ENCODE measurements around the gene SLC14A1. TPM values are rescaled to one million over a fixed set of nuclear protein-coding genes. Genes with fewer than 3 reads are reported as not detected.

The SLC14A1 gene
- total RNA-seq = 10 to 100 TPM in 1 of 4 donors, under 1 TPM in 1, not detected in 2; 0.95 to 26.0 TPM

DNA sequence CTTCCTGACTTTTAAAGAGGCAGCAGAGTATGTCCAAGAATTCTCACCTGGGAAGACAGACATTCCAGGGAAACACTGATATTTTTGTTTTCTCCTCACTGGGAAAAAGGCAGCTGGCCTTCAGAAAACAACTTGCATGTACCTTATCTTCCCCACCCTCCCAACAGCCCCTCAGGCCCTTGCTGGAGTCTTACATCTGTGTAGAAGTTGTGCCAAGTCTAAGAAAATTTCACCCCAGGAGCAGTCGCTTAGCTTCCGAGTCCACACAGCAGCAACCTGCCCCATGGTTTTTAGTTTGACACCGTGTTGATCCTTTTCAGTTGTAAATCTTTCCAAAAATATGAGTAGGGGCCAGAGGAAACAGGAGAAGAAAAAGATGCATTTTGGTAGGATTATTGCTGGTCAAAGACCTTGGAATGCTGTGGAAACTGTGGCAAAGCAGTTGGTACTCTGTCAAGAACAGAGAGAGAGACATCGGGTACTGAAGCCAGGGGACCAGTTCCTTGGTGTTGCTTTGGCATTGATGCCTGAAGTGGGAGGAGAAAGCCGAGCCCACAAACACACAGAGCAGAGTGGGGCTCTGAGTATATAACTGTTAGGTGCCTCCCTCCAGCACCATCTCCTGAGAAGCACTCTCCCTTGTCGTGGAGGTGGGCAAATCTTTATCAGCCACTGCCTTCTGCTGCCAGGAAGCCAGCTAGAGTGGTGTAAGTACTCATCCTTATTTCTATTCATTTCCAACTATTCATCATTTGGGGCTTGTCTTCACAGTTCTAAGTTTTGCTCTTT is at the start of gene SLC14A1:
Gene SLC14A1 (plus strand): TSS at position 615 of the 789 bp plus-strand sequence. CDS start 6,140 bp downstream, outside the sequence.
- Histone ChIP-seq H3K36me3 (no peaks in the 10 kb centered on the region), H3K27ac (no peak within 1 kb of the TSS), H3K9me3 (no peaks in the 10 kb centered on the region), H3K27me3 (no peaks in the 10 kb centered on the region), H3K4me1 (no peaks in the 10 kb centered on the region), H3K4me3 (no peak within 1 kb of the TSS)
- no peak for TF ChIP-seq POLR2A (IDR thresholded peaks at IDR 0.05)
- TF ChIP-seq, protein P1, sequence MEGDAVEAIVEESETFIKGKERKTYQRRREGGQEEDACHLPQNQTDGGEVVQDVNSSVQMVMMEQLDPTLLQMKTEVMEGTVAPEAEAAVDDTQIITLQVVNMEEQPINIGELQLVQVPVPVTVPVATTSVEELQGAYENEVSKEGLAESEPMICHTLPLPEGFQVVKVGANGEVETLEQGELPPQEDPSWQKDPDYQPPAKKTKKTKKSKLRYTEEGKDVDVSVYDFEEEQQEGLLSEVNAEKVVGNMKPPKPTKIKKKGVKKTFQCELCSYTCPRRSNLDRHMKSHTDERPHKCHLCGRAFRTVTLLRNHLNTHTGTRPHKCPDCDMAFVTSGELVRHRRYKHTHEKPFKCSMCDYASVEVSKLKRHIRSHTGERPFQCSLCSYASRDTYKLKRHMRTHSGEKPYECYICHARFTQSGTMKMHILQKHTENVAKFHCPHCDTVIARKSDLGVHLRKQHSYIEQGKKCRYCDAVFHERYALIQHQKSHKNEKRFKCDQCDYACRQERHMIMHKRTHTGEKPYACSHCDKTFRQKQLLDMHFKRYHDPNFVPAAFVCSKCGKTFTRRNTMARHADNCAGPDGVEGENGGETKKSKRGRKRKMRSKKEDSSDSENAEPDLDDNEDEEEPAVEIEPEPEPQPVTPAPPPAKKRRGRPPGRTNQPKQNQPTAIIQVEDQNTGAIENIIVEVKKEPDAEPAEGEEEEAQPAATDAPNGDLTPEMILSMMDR (IDR thresholded peaks at IDR 0.05) = no peak
- no peak for DNase-seq
- intact Hi-C loops (cut with DNase I; ENCODE audit: low total_unique reads) = no loop called here

DNA sequence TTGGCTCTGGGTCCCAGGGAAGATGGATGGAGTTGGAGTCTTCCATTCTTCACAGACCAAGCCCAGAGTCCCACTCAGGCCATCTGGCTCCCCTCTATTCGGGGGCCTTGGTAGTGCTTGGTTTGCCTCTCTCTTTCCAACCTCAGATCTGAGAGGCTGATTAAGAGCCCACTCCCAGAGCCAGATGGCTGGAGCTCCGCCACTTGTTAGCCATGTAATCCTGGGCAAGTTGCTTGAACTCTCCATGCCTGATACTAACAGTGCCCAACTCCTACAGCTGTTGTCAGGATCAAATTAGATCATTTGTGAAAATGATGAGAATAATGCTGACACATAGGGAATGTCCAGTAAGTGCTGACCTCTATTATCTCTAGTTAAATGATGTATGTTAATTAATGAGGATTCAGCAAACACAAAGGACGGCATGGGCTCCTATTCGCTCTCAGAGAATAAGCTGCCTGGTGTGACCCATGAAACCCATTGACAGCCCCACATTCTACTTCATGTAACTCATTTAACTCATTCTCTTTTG is 46.6 kb upstream of the SLC14A1 start:
- Histone ChIP-seq H3K4me3 (no peak overlapping the region), H3K9me3 (no peaks in the 10 kb centered on the region), H3K27ac (no peak overlapping the region), H3K4me1 (no peaks in the 10 kb centered on the region), H3K27me3 (no peaks in the 10 kb centered on the region), H3K36me3 (no peaks in the 10 kb centered on the region)
- intact Hi-C loops (cut with DNase I; ENCODE audit: low total_unique reads) = loop anchor here (10.0 kb wide), 1 partner anchor 397 kb away; the partner anchor contains the start of gene PSTPIP2
- TF ChIP-seq POLR2A (IDR thresholded peaks at IDR 0.05) = no peak
- TF ChIP-seq, protein P1 (IDR thresholded peaks at IDR 0.05) = no peak
- no peak for DNase-seq

DNA sequence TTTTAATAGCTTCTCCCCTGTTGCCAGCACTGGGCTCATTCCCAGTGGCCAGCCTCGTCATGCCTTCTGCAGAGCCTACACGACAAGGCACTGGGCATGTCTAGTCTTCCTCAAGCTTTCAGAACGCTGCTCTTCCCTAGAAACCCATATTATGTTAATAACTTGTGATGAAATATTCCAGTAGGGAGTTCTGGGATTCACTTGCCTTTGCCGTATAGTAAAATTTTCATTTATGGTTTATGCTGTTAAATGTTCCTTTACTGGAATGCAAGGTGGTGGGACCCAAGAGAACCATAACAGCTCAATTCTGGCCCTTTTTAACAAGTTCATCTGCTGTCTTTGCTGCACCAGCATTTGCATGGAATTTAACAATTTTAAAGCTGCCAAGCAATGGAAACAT is 45.5 kb upstream of the SLC14A1 start:
- H3K4me3 ChIP-seq = no peak overlapping the region
- TF ChIP-seq, protein P1 (IDR thresholded peaks at IDR 0.05) = no peak
- no peak for TF ChIP-seq POLR2A (IDR thresholded peaks at IDR 0.05)
- no peak overlapping the region for H3K27ac ChIP-seq
- H3K27me3 ChIP-seq = no peaks in the 10 kb centered on the region
- H3K36me3 ChIP-seq = no peaks in the 10 kb centered on the region
- no peaks in the 10 kb centered on the region for H3K9me3 ChIP-seq
- intact Hi-C loops (cut with DNase I; ENCODE audit: low total_unique reads) = loop anchor here (10.0 kb wide), 1 partner anchor 396 kb away; the partner anchor contains the start of gene PSTPIP2
- no peaks in the 10 kb centered on the region for H3K4me1 ChIP-seq
- DNase-seq = no peak

GRCh38 chr18:45678850-45679249 is 45.1 kb upstream of the SLC14A1 start:
- intact Hi-C loops (cut with DNase I; ENCODE audit: low total_unique reads) = loop anchor here (10.0 kb wide), 1 partner anchor 396 kb away; the partner anchor contains the start of gene PSTPIP2
- Histone ChIP-seq H3K36me3 (no peaks in the 10 kb centered on the region), H3K27me3 (no peaks in the 10 kb centered on the region), H3K4me3 (no peak overlapping the region), H3K27ac (no peak overlapping the region), H3K4me1 (no peaks in the 10 kb centered on the region), H3K9me3 (no peaks in the 10 kb centered on the region)
- TF ChIP-seq, protein P1 (IDR thresholded peaks at IDR 0.05) = no peak
- TF ChIP-seq POLR2A (IDR thresholded peaks at IDR 0.05) = no peak
- DNase-seq = no peak

DNA sequence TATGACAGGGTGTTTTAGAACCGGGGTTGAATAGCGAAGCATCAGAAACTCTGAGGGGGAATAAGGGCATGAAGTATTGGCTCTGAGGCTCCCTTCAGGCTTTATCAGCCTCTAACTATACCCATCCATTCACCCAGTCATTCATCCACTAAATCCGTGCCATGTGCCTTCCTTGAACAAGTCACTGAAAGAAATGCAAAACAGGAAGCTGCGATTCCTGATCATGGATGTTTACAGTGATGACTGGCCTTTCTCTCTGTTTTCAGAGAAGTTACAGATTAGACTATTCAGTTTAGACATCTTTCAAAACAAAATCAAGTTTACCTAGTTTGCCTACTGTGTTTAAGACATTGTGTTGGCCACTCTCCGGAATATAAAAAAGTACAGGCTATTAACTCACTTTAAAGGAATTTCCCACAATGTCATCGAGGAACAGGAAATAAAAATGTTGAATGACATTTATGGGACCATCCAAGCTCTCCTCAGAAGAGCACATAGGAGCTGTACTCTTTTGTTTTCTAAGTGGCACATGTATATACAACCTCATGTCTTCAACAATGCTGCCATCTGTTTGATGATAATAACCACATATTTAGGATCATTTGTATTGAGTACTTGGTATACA is 43.8 kb upstream of the SLC14A1 start:
- Histone ChIP-seq H3K36me3 (no peaks in the 10 kb centered on the region), H3K4me3 (no peak overlapping the region), H3K27me3 (no peaks in the 10 kb centered on the region), H3K9me3 (no peaks in the 10 kb centered on the region), H3K27ac (no peak overlapping the region), H3K4me1 (no peaks in the 10 kb centered on the region)
- TF ChIP-seq, protein P1 (IDR thresholded peaks at IDR 0.05) = no peak
- no peak for TF ChIP-seq POLR2A (IDR thresholded peaks at IDR 0.05)
- no peak for DNase-seq
- intact Hi-C loops (cut with DNase I; ENCODE audit: low total_unique reads) = no loop called here
